HCT116 (cell line): ENCODE measurements around the gene PTGES2.

Experiments
- EZH2 ChIP-seq: fragments of 200-600 bp; sonication (generic); IDR thresholded peaks from 2 replicates; pipeline ENCODE4 v1.6.1; 2017; ENCODE audit warnings: antibody characterized with exemption, mixed run types
- EZH2phosphoT487 ChIP-seq: fragments of 200-600 bp; IDR thresholded peaks from 2 replicates; pipeline ENCODE4 v1.6.1; 2018; ENCODE audit warnings: antibody characterized with exemption, borderline replicate concordance
- POLR2AphosphoS5 ChIP-seq: IDR thresholded peaks from 2 replicates; pipeline ENCODE4 v1.6.1; 2011; ENCODE audit warnings: mild to moderate bottlenecking, low read depth, low read length, moderate library complexity
- SRF ChIP-seq: IDR thresholded peaks from 2 replicates; pipeline ENCODE4 v1.6.1; 2012; ENCODE audit warnings: low read depth
- TF ChIP-seq, protein P1 (sequence below), 3 experiments: fragments of 200-600 bp in 1 of 3; sonication (generic) in 1 of 3; IDR thresholded peaks in 2 of 3; conservative IDR thresholded peaks in 1 of 3; 2 replicates each; pipeline ENCODE4 v1.5.1; 2012 to 2017; ENCODE audit warnings: low read depth in 2 of 3, low read length in 2 of 3, antibody characterized with exemption in 1 of 3, borderline replicate concordance in 1 of 3, control low read depth in 1 of 3, mild to moderate bottlenecking in 1 of 3, mixed read lengths in 1 of 3, mixed run types in 1 of 3, moderate library complexity in 1 of 3; ENCODE audit not compliant: insufficient read depth in 1 of 3
- TF ChIP-seq, protein P2 (sequence below): IDR thresholded peaks from 2 replicates; pipeline ENCODE4 v1.6.1; 2012

DNA sequence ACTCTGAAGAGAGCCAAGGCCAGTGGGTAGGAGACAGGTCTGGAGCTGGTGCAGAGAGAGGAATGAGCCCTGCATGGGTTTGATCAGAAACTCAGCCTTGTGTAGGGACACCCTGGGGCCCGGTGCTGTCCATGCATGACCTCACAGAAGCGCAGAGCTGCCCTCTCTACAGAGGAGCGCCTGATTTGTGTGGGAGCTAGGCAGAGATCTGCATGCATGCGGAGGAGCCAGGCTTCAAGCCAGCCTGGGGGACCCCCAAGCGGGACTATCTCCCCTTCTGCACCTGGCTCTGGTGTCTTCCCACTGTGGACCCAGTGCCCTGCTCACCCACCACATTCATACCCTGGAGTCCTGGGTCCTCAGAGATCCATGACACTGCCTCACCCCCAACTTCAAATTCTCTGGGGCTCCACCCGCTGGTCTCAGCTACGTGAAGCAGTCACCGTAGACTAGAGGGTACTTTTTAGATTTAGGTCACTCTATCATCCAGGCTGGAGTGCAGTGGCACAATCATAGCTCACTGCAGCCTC is 19.1 kb upstream of the PTGES2 start:
- TF ChIP-seq, protein P1, sequence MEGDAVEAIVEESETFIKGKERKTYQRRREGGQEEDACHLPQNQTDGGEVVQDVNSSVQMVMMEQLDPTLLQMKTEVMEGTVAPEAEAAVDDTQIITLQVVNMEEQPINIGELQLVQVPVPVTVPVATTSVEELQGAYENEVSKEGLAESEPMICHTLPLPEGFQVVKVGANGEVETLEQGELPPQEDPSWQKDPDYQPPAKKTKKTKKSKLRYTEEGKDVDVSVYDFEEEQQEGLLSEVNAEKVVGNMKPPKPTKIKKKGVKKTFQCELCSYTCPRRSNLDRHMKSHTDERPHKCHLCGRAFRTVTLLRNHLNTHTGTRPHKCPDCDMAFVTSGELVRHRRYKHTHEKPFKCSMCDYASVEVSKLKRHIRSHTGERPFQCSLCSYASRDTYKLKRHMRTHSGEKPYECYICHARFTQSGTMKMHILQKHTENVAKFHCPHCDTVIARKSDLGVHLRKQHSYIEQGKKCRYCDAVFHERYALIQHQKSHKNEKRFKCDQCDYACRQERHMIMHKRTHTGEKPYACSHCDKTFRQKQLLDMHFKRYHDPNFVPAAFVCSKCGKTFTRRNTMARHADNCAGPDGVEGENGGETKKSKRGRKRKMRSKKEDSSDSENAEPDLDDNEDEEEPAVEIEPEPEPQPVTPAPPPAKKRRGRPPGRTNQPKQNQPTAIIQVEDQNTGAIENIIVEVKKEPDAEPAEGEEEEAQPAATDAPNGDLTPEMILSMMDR (IDR thresholded peaks at IDR 0.05 in 2 of 3, conservative IDR thresholded peaks at IDR 0.05 in 1 of 3; ENCODE audit: borderline replicate concordance in 1 of 3, insufficient read depth in 1 of 3, low read depth in 2 of 3, low read length in 2 of 3), result no peak
- no peak for TF ChIP-seq EZH2
- TF ChIP-seq EZH2phosphoT487, result no peak
- TF ChIP-seq POLR2AphosphoS5, result no peak
- no peak for TF ChIP-seq SRF
- TF ChIP-seq, protein P2, sequence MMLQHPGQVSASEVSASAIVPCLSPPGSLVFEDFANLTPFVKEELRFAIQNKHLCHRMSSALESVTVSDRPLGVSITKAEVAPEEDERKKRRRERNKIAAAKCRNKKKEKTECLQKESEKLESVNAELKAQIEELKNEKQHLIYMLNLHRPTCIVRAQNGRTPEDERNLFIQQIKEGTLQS, result no peak
